Measurements from ENCODE around the gene LSM7.

DNA sequence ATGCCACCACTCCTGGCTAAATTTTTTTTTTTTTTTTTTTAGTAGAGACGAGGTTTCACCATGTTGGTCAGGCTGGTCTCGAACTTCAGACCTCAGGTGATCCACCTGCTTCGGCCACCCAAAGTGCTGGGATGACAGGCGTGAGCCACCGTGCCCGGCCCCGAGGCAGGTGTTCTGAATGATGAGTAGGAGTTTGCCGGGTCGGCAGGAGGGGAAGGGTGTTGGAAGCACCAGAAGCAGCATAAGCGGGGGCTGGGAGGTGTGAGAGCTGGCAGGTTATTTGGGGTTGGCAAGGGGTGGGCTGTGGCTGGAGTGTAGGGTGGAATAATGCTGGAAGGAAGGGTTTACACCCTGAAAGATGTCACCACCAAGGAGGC lies 1.9 kb upstream of the LSM7 start:
- TF ChIP-seq, protein P1, sequence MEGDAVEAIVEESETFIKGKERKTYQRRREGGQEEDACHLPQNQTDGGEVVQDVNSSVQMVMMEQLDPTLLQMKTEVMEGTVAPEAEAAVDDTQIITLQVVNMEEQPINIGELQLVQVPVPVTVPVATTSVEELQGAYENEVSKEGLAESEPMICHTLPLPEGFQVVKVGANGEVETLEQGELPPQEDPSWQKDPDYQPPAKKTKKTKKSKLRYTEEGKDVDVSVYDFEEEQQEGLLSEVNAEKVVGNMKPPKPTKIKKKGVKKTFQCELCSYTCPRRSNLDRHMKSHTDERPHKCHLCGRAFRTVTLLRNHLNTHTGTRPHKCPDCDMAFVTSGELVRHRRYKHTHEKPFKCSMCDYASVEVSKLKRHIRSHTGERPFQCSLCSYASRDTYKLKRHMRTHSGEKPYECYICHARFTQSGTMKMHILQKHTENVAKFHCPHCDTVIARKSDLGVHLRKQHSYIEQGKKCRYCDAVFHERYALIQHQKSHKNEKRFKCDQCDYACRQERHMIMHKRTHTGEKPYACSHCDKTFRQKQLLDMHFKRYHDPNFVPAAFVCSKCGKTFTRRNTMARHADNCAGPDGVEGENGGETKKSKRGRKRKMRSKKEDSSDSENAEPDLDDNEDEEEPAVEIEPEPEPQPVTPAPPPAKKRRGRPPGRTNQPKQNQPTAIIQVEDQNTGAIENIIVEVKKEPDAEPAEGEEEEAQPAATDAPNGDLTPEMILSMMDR (IDR thresholded peaks at IDR 0.05) = no peak
- TF ChIP-seq POLR2A (IDR thresholded peaks at IDR 0.05) = no peak
